HG03139 (cell line): ENCODE data around the gene PLXDC1.
A peak's percentile ranks its signal among the peaks of the same experiment; 100 is the strongest.

Experiments used
- ATAC-seq: cut with Tn5 transposase; IDR thresholded peaks from one replicate; pipeline ENCODE4 v1.9.1; 2021; ENCODE audit not compliant: unreplicated experiment

Gene PLXDC1

DNA sequence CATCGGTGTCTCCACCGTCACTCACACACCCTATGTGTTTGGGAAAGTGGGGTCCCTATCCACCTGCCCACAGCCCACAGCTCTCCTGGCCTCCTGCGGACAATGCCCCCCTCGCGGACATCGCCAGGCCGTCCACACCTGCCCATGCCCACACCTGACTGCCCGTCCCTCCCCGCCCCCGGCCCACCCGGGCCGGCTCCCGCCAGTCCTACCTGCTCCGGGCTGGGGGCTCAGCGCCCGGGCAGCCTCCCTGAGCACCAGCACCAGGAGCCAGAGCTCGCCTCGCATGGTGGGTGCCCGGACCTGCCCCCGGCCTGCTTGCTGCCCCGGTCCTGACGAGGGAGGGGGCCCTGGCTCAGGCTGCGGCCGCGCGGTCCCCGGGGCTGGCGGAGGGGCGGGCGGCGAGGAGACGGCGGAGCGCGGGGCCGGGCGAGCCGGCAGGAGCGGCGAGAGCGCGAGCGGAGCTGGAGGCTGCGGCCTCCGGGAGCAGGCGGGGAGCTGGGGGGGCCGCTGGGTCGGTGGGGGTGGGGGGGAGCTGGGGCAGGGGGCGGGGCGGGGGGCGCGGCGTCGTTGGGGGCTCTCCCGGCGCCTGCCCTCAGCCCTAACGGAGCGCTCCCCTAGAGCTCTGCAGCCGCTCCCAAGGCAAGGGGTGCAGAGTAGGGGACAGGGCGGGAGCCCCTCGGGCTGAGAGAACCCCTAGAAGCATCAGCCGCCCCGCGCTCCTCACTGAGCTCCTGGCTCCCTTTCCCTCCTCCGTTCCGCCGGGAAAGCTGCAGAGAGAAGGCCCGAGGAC is at the start of gene PLXDC1:
Gene PLXDC1 (minus strand): TSS at position 488 of the 793 bp plus-strand sequence. CDS start 200 bp downstream, at position 288.
- no peak for ATAC-seq

DNA sequence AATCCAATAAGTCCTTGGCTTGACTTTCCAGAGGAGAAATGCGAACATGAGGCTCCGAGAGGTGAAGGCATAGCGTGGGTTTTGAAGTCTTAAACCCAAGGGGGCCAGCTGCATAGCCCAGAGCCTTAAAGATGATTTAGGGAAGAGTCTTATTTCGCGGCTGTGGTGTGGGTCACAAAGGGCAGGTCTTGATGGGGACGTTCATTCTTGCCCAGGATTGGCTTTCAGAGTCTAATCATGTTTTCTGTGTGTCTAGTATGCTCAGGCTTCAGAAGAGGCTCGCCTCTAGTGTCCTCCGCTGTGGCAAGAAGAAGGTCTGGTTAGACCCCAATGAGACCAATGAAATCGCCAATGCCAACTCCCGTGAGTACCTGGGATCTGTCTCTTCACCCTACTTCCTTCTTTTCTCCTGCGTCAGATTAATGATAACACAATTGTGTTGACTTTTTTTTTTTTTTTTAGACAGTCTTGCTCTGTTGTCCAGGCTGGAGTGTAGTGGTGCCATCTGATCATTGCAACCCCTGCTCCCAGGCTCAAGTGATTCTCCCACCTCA is 49.6 kb upstream of the PLXDC1 start:
- ATAC-seq: no peak

DNA sequence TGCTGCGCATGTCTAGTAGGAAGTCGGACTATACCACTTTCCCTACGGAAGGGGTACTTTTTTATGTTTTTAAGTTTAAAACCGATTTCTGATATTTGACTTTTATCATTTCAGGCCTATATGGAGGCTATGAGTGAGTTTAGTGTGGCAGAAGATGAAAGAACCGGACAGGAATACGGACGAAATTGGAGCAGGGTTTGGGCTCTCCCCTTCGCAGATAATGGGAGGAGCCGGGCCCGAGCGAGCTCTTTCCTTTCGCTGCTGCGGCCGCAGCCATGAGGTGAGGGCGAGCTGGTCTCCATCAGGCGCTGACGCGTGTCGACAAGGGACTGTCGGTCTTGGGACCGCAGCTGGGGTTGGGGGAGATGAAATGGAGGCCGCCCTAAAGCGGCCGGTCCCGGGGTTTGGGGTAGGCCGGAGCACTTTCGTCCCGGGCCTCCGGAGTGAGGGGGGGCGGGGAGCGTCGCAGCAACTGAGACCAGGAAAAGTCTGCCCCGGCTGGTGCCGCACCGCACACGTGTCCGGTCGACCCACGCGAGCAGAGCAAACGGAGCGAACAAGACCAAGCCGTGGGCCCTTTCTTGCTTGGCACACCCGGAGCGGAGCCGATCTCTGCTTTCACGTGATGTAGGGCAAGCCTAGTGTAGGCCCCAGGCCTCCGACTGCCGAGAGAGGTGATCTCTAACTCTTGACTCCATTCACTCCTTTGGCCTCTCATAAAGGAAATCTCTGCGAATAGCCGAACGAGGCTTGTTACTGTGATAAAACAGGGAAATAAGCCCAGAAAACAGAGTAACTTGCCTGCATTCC is 48.8 kb upstream of the PLXDC1 start, which contains the start of gene RPL19:
Gene RPL19 (plus strand): TSS at position 214 of the 810 bp plus-strand sequence. CDS start 62 bp downstream, at position 276.
- peak; percentile 47 for ATAC-seq

DNA sequence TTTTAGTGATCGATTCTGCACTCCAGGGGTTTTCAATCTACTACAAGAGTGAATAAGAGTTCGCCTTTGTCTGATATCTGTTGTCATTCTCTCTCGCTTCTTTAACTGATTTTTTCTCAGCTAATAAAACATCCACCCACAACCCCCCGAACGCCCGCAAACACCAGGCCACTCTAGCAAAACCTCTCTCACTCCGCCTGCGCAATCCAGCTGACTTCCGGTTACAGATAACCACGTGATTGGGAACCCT is 48.3 kb upstream of the PLXDC1 start:
- ATAC-seq: peak; percentile 58

DNA sequence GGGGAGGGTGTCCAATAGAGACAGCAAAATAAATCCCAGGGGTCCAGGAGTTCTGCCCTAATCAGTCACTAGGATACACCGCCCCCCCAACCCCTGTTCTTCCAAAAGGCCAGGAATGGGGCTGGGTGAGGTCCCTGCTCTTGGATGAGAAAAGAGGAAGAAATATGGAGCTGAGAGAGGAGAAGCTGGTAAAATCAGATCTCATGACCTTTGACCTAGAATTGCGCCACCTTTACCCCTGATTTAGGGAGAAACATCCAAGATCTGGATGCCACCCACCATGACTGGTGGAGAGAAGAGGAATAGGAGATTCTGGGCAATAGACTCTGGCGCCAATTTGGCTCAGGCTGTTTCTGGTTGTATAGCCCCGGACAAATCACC is 46.7 kb upstream of the PLXDC1 start:
- no peak for ATAC-seq

DNA sequence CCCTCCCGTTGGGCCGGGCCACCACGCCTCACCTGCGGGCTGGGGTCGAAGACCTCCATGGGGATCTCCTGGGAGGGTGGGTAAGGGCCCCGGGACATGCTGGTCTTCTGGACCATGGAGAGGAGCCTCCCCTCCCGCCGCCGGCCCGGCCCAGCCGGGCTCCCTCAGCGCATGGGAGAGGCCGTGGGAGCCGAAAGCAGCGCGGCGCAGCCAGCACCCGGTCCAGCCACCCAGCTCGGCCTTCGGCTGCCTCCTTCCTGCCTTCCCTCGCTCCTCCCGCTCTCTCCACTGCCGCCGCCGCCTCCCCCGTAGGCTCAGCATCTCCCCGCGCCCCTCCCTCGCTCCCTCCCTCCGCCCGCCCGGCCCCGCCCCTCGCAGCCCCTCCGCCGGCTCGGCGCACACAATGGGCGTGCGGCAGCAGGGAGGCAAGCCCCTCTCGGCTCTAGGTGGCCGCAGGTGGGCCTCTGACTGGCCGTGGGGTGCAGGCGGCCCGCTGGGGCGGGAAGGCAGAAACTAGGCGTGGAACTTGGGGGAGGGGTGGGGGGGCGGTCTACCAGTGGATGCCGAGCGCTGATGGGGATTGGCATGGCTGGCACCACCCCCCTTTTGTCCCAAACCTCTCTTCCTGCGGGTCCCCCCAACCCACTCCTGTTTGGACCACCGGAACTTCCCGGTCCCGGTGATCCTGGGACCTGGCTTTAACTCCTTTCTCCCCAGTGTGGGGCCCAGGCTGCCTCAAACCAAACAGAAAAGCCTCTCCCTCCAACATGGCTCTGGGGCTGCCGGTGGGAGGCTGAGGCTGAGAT is 46.1 kb upstream of the PLXDC1 start, which contains the start of gene CACNB1:
Gene CACNB1 (minus strand): TSS at position 290 of the 806 bp plus-strand sequence. CDS start 174 bp downstream, at position 116.
- no peak for ATAC-seq

DNA sequence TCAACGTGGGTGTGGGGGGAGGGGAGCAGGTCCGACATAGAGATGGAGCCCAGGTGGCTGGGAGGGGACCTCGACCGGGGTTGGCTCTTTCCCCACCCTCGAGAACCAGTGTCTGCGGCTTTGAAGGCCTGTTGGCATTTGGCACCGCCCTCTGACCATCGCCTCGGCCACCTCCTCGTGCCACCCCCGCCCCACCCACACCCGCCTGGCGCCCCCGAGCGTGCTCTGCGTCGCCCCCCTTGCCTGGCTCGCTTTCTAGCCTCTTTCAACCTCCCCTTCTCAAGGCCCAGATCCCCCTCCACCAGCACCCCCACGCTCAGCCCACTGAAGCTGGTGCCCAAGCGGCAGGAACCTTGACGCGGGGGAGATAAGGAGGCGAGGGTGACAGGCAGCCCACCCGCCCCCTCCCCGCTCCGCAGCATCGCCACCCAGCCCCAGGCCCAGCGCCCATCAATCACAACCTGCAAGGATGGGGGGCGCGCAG is 45.4 kb upstream of the PLXDC1 start:
- ATAC-seq: no peak

DNA sequence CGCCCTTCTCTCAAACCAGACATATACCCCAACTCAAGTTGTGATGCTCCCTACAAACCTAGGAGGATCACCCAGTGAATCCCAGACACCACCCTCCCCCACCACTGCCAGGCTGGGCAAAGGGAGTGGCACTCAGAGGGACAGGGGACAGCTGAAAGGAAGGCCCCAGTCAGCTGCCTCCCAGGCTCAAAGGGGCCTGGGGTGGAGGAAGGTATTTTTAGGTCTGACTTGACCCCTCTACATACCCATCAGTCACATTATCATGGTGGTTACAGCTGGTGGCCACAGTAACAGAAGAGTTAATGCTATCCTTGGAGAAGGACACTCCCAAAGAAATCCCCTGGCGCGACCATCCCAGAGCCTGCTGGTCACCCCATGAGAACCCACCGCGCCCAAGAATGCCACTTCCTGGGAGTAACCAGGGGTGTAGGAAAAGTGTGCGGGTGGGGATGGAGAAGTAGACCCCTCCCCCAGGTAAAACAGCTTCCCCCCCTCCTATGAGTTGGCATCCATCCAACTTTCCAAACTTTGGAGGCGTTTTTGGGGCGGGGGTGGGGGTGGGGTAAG is 44.9 kb upstream of the PLXDC1 start:
- ATAC-seq: no peak

DNA sequence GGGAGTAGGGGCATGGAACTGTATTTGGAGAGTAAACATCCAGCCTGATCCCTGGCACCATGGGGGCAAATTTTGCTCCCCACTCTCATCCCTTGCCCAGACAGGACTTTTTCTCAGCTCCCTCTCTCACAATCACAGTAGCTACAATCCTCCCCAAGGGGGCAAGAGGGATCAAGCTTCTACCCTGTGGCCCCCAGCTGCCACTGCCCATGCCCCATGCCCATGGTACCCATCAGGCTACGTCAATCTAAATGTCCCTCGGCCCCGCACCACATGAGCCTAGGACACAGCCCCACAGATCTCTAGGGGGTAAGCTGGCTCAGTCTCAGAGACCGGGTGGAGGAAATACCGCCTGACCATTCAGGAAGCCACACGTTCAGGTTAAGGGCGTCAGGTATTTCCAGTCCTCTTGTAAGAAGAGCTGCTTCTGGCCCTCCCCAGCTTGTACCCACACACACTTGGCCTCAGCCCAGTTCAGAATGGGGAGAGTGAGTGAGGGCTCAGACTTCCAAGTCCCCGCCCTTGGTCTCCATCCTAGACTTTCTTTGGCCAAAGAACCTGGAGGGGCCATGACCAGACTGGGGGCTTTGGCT is 44.2 kb upstream of the PLXDC1 start:
- ATAC-seq: no peak

DNA sequence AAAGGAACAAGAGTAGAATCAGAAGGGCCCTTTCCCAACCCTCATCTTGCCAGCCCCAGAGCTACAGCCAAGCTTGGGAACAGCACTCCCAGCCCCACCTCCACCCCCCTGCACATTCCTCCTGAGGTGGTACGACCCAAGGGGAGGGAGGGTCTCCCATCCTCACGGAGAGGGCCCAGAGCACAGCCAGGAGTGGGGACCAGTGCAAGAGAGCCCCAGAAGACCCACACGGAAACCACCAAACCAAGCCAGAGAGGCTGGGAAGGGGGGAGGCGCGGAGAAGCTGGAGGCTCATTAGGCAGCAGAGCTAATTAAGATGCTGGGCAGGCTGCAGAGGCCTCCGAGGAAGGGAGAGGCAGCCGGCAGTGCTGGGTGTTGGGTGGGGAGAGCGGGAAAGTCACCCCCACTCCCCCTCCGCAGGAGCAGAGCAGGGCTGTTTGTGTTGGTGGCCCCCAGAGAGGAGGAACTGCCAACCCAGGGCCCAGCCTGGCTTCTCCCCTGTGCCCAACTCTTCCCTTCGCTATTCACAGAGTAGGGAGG is 43.6 kb upstream of the PLXDC1 start:
- no peak for ATAC-seq

DNA sequence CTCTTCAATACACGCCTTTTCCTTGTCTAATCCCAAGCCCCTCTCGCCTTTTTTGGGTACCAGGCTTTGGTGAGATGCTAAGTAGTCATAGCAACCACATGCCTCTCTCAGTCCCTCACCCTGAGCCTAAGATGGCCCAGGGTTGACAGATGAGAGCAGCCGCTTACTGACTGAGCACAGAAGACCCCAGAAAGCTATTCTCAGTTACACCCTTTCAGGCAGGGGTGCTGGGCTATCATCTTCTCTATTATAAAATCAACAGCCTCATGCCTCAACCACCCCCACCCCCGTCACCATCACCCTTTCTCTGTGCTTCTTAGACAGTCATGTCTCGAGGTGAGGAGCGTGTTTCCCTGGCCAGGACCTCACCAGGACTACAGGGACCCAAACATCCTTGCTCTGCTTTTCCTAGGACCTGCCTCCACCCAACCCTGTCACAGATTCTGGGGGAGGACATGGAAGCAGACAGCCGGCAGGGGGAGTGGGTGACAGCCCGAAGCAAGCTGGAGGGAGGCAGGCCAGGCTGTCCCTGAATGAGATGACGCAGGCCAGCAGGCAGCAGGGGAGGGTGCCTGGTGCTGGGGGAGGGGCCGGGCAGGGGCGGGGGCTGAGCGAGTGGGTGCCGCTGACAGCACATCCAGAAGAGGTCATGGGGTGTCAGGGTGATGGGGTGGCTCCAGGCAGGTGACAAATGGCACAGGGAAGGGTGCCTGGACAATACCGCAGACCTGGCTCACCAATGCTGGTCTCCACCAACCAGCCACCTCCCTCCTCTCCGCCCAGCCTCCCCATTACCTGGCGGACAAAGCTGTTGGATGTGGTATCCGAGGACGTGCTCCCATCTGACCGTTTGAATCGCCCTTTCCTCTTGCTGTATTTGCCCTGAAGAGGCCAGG is 42.9 kb upstream of the PLXDC1 start:
- ATAC-seq: no peak

DNA sequence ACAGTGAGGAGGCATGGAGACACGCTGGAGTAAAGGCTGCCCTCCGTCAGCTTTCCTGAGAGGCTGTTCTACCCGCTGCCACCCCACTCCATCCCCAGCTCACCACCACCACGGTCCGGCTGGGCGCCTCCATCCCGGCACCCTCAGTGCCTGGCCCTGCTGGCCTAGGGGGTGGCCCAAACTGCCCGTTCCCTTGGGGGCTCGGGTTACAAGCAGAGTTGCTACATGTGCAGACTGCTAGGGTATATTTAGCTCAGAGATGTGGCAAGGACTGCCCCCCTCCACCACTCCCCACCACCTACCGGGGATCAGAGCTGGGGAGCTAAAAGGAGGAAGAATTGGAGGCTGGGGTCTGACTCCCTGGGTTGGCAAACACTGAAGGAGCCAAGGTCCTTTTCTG is 41.9 kb upstream of the PLXDC1 start:
- ATAC-seq: no peak

DNA sequence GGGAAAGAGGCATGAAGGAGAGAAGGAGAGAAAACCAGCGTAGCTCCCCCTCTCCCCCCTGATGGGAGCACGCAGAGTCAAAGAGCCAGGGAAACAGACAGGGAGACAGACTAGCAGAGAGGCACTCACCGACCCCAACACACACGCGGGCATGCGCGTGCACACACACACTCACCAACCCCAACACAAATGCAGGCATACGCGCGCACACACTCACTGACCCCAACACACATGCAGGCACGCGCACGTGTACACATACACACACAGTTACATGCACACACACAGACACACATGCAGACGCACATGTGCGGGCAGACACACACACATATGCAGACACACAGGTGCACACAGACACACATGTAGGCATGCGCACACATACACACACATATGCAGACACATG is 41.5 kb upstream of the PLXDC1 start:
- ATAC-seq: no peak

DNA sequence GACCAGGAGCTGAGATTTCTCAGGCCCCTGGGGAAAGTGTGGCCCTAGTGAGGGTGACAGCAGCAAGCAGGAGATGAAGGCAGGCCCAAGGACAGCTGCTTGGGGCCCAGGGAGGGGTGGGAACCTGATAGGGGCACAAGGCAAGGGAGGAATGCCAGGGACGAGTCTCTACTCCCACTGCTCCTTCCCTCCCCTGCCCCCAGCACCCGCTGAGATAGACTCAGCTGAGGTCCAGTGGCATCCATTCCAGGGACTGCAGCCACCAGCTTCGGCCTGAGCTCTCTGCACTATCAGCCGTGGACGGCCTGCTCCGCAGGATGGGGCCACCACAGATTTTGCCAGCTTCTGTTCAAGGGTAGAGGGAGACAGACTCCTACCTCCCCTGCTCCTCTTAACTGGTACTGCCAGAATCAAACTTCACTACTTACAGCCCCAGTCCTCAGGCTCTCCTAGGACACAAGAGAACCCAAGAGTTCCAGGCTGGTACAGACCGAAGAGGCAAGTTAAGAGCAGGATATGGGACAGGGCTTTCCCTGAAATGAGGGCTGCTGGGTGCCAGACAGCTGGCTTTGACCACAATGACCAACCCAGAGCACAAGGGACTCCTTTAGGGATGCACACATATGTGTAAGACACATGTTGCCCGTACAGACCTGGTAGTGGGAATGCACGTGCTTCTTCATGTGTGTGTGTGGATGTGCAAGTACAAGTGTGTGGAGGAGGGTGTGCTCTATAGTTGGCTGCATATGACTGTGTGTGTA is 40.5 kb upstream of the PLXDC1 start:
- ATAC-seq: no peak

DNA sequence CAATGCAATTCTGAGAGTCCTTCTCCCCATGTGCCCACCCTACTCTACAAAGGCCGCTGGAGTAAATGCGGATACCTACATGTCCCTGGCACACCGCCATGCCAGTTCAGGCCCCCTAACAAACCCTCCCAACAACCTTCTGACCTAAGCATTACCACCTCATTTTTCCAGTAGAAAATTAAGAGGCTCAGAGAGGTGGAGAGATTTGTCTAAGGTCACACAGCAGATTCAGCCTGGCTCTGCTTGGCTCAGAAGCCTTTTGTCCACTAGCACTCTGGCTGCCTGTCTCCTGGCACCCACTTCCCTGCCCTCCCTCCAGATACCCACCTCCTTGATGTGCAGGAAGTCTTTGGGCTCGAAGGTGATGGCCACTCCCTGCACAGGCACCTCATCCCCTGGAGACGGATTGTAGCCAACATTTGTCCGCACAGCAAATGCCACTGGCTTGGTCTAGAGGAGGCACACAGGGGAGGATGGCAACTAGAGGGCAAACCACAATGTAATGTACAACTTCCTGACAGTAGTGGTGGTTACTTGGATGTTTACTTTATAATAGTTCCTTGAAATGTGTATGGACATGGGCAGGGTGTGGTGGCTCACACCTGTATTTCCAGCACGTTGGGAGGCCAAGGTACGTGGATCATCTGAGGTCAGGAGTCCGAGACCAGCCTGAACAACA is 35.9 kb upstream of the PLXDC1 start:
- no peak for ATAC-seq

DNA sequence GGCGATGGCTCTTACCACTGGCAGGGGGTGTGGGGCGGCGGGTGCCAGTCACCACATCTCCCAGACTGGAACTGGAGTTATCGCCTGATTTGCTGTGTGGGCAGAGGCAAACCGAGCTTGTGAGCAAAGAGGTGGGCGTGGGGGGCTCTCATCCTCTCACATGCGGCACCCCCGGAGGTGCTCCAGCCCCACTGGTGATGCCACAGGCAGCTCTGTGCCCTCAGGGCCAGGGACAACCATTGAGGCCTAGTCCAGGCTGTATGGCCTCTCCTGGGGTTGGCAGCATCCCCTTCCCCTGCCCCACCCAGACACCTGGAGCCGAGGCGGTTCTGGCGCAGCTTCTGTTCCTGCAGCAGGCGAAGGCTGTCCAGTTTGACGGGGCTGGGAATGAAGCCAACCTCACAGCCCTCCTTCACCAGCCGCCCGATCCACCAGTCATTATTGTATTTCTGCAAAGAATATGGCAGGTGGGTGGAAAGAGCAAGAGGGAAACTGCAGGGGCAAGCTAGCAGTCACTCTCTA is 35.1 kb upstream of the PLXDC1 start:
- ATAC-seq: no peak

DNA sequence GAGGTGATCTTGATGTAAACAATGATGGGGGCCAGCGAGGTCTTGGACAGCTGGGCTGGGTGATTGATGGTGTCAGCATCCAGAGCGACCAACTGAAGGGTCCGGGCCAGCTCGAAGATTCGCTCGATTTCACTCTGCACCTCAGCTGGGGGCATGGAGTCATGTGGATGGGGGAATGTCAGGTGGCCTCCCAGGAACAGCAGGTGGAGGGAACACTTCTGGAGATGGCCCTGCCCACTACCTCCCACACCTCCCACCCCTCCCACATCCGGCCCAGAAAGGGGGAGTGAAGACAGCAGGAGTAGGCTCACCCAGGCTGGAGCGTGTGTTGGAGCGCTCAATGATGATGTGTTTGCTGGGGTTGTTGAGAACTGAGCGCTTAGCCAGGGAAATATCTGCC is 32.3 kb upstream of the PLXDC1 start:
- no peak for ATAC-seq
